GM12891 (cell line): ENCODE measurements around the gene CACNA1I.

Source experiments
- POLR2A ChIP-seq: IDR thresholded peaks from 2 replicates; pipeline ENCODE4 v1.6.1; 2011; ENCODE audit warnings: low read depth, low read length, control low read depth
- POLR2AphosphoS5 ChIP-seq: IDR thresholded peaks from 2 replicates; pipeline ENCODE4 v1.6.1; 2011; ENCODE audit warnings: low read depth, low read length, control low read depth
- POU2F2 ChIP-seq: IDR thresholded peaks from 2 replicates; pipeline ENCODE4 v1.6.1; 2011; ENCODE audit warnings: low read depth, mild to moderate bottlenecking, control low read depth, low read length, moderate library complexity
- SPI1 ChIP-seq: IDR thresholded peaks from 2 replicates; pipeline ENCODE4 v1.6.1; 2011; ENCODE audit warnings: low read depth, low read length, control low read depth
- TAF1 ChIP-seq: IDR thresholded peaks from 2 replicates; pipeline ENCODE4 v1.6.1; 2011; ENCODE audit warnings: low read depth, low read length, control low read depth

DNA sequence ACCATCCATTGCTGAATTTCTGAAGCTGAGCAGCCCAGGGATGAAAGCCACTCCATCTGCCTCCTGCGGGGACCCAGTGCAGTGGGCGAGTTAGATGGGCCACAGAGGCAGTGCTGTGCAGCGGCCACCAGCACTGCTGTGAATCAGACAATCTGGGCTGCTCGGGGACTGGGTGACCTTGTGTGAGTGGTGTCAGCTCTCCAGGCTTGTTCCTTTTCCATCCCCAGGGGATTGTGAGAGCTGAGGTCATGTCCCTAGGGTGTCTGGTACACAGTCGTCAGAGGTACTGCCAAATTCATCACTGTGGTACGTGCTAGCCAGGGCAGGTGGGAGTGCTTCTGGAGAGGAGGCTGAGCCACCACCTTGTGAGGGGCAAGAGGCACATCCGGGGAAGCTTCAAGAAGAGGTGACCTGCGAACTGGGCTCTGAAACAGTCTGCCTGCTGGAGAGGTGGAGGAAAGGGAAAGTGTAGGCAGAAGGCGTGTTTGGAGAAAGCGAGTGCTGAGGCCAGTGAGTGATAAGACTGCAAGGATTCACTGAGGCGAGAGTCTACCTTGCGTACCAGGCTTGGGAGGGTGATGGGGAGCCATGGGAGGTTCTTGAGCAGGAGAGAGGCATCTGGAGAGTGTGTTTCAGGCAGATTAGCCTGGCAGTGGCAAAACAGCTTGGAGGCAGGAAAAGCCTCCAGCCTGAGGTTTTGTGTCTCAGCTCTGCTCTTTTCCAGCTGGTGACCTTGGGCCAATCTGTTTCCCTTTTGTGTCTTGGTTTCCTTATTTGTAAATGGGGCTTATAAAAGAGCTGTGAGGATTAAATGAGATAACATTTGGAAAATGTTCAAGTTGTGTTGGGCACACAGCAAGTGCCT, 22.7 kb downstream of the CACNA1I start:
- TF ChIP-seq POLR2A, result no peak
- TF ChIP-seq POLR2AphosphoS5, result no peak
- TF ChIP-seq TAF1, result no peak
- no peak for TF ChIP-seq SPI1
- TF ChIP-seq POU2F2, result no peak
